Naive B cell (primary cell): Measurements from ENCODE around the gene ZNF76. TPM values are rescaled to one million over a fixed set of nuclear protein-coding genes. Genes with fewer than 3 reads are reported as not detected.

ENCODE experiments used
- ATAC-seq, 2 donors: fragments of 150-1000 bp; cut with Tn5 transposase; 2 replicates each; pipeline ENCODE4 v1.10.0; 2021; ENCODE audit warnings: low read depth in 2 of 2, mild to moderate bottlenecking in 2 of 2, moderate library complexity in 2 of 2
- DNase-seq: peaks from one replicate; pipeline ENCODE4 v3.0.0; 2022
- H3K27ac Mint-ChIP-seq, 6 donors: one replicate each; pipeline ENCODE4 v1.8.0; 2020 to 2022; ENCODE audit warnings: mild to moderate bottlenecking in 6 of 6, mixed read lengths in 6 of 6, moderate library complexity in 5 of 6, inconsistent platforms in 2 of 6
- H3K27me3 Mint-ChIP-seq, 3 donors: one replicate each; pipeline ENCODE4 v1.8.0; 2021 to 2022; ENCODE audit warnings: mixed read lengths in 3 of 3, mild to moderate bottlenecking in 1 of 3
- H3K36me3 Mint-ChIP-seq, 2 donors: one replicate each; pipeline ENCODE4 v1.8.0; 2020 to 2022; ENCODE audit warnings: mixed read lengths in 2 of 2, inconsistent platforms in 1 of 2, mild to moderate bottlenecking in 1 of 2
- H3K4me1 Mint-ChIP-seq, 3 donors: one replicate each; pipeline ENCODE4 v1.8.0; 2020 to 2022; ENCODE audit warnings: mixed read lengths in 3 of 3, inconsistent platforms in 1 of 3, mild to moderate bottlenecking in 1 of 3, moderate library complexity in 1 of 3
- H3K4me3 Mint-ChIP-seq, 8 donors: one replicate each; pipeline ENCODE4 v1.8.0; 2020 to 2022; ENCODE audit warnings: mild to moderate bottlenecking in 8 of 8, mixed read lengths in 8 of 8, moderate library complexity in 8 of 8, inconsistent platforms in 2 of 8
- H3K9me3 Mint-ChIP-seq, 7 donors: one replicate each; pipeline ENCODE4 v1.8.0; 2020 to 2022; ENCODE audit warnings: mixed read lengths in 7 of 7, mild to moderate bottlenecking in 5 of 7, inconsistent platforms in 2 of 7, moderate library complexity in 1 of 7
- polyA plus RNA-seq, 6 donors: library from polyadenylated mRNA; unstranded; fragments of 300-500 nt; fragmentation: Illumina TruSeq; gene quantifications; one replicate each; pipeline ENCODE4 v1.2.3, GENCODE V29; 2021; ENCODE audit warnings: low read depth in 6 of 6

The ZNF76 gene
- polyA plus RNA-seq, result 10 to 100 TPM; 22.4 to 42.1 (median 29.8) TPM

DNA sequence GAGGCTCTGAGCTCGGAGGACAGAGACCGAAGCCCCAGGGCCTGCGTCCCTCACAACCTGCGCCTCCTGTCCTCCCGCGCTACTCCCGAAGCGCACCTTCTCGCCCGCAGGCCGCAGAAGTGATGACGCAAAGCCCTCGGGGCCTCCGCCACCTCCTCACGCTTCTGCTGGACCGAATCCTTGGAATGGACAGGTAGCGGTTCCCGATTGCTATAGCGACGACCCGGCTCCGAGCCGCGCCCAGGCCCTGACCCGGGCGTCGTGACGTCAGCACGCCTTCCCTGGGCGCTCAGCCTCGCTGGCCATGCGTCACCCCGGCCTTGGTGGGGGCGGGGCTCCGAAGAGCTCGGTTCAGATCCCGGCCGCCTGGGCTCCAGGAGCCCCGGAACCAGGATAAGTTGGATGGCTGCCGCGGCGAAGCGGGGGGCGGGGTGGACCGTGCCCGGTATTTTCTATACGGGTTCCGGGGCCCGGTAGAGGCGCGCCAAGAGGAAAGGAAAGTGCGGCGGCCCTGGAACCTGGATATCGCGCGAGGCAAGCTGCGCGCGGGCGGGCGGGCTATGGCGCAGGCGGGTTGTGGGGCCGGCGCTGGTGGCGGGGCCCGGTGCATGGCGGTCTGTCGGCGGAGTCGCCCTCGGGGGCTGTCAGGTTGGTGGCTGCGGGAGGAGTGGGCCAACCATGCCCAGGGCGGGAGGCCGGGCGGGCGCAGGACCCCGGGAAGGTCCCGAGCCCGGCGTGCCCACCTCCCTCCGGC, at the start of gene ZNF76:
TSS of gene ZNF76 (plus strand) at position 542 of the 754 bp plus-strand sequence. CDS start 21,417 bp downstream, outside the sequence.
- Mint-ChIP-seq H3K36me3 (no peaks in the 10 kb centered on the region), H3K27me3 (no peaks in the 10 kb centered on the region), H3K4me1 (peaks cover 38 to 52% (median 48%) of the 10 kb centered on the region in 3 donors), H3K27ac (peak within 1 kb of the TSS; percentile 97 to 100 (median 100)), H3K9me3 (no peaks in the 10 kb centered on the region), H3K4me3 (peak within 1 kb of the TSS; percentile 91 to 99 (median 98))
- DNase-seq (peak; percentile 95), ATAC-seq (peak; percentile 75 to 79)

GRCh38 chr6:35213298-35213791, 46.2 kb upstream of the ZNF76 start:
- DNase-seq, result no peak
- peaks cover 62 to 84% (median 84%) of the 10 kb centered on the region in 3 donors for H3K27me3 Mint-ChIP-seq

DNA sequence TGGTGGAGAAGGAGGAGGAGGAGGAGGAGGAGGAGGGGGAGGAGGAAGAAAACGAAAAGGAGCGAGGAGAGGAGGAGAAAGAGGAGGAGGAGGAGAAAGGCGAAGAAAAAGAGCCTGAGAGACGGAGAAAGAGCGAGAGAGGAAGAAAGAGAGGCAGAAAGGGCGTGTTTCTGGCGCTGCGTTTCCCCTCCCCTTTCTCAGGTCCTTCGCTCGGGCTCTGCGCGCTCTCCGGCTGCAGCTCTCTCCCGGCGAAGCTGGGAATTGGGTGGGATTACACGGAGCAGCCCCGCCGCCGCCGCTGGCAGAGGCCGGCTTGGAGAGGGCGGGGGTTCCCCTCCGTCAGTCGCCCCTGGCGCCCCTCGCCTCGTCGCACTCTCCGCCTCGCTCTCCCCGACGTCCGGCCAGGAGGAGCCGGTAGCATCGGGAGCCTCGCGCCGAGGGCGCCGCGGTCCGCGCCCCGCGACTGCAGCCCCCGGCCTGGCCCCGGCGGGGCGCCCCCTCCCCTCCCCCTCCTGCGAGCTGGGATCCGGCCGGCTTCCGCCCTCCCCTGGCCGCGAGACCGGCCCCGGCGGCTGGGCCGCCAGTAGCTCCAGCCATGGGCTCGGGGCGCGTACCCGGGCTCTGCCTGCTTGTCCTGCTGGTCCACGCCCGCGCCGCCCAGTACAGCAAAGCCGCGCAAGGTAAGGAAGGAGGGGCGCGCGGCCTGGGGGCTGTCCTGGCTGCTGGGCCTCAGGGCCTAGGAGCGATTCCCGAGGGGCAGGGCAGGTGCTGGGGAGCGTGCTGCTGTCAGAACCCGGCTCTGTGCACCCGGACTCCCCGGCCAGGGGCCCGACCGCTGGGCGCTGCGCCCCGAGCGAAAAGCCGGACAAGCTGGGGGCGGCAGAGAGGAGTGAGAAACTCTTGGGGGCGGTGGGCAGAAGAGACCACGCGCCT, 45.4 kb upstream of the ZNF76 start, which contains the start of gene SCUBE3:
TSS of gene SCUBE3 (plus strand) at position 133 of the 933 bp plus-strand sequence. CDS start at position 596, 463 bp downstream.
- Mint-ChIP-seq H3K4me1 (peaks cover 9% of the 10 kb centered on the region in 3 donors), H3K27ac (no peak within 1 kb of the TSS), H3K4me3 (peak within 1 kb of the TSS; percentile 71 to 91 (median 84)), H3K36me3 (no peaks in the 10 kb centered on the region), H3K9me3 (no peaks in the 10 kb centered on the region), H3K27me3 (peaks cover 57 to 84% (median 83%) of the 10 kb centered on the region in 3 donors)
- ATAC-seq (peak; percentile 49 to 53), DNase-seq (peak; percentile 12)

More at GRCh38 chr6:35213298-35213791, 46.2 kb upstream of the ZNF76 start:
- H3K9me3 Mint-ChIP-seq, result no peaks in the 10 kb centered on the region
- no peak overlapping the region for H3K27ac Mint-ChIP-seq
- ATAC-seq, result no peak
- H3K4me3 Mint-ChIP-seq, result peak overlapping the region; percentile 57 to 91 (median 79)
- no peaks in the 10 kb centered on the region for H3K36me3 Mint-ChIP-seq
- H3K4me1 Mint-ChIP-seq, result peaks cover 9 to 13% (median 9%) of the 10 kb centered on the region in 3 donors

DNA sequence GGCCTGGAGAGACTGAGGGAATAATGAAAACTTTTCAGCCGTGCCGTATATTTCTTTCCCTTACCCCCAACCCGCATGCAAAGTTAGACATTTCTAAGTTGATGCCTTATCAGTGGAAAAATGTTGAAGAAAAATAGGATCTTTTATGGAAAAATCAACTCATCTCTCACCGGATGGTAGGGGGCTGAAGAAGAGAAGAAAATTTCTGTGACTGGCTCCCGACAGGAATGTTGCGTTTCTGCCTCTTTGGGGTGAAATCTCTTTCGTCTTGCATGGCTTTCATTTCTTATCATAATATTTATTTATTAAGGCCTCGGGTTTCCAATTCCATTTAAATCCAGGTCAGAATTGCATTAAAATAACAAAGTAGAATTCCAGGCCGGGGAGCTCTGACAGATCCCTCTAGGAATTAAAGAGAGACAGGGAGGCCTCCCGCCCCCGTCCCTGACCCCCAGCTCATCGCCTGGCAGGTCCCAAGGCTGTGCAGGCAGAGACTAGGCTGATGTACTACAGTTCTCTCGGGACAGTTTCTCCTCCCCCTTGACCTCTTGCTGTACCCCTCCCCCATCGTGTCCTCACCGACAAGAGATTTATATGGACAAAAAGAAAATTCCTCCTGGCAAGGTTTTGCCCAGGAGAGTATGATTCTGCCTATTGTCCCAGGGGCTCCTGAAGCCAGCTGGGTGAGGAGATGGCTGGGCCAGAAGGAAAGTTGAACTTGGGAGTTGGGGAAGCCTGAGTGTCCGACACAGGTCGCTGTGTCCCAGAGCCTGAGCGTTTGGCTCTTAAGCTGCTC, 44.5 kb upstream of the ZNF76 start:
- ATAC-seq (no peak), DNase-seq (no peak)
- peak overlapping the region; percentile 5 to 82 (median 58) for H3K4me3 Mint-ChIP-seq
- peaks cover 8 to 9% (median 9%) of the 10 kb centered on the region in 3 donors for H3K4me1 Mint-ChIP-seq
- no peak overlapping the region for H3K27ac Mint-ChIP-seq
- peaks cover 58 to 88% (median 85%) of the 10 kb centered on the region in 3 donors for H3K27me3 Mint-ChIP-seq
- H3K9me3 Mint-ChIP-seq, result no peaks in the 10 kb centered on the region
- H3K36me3 Mint-ChIP-seq, result no peaks in the 10 kb centered on the region

DNA sequence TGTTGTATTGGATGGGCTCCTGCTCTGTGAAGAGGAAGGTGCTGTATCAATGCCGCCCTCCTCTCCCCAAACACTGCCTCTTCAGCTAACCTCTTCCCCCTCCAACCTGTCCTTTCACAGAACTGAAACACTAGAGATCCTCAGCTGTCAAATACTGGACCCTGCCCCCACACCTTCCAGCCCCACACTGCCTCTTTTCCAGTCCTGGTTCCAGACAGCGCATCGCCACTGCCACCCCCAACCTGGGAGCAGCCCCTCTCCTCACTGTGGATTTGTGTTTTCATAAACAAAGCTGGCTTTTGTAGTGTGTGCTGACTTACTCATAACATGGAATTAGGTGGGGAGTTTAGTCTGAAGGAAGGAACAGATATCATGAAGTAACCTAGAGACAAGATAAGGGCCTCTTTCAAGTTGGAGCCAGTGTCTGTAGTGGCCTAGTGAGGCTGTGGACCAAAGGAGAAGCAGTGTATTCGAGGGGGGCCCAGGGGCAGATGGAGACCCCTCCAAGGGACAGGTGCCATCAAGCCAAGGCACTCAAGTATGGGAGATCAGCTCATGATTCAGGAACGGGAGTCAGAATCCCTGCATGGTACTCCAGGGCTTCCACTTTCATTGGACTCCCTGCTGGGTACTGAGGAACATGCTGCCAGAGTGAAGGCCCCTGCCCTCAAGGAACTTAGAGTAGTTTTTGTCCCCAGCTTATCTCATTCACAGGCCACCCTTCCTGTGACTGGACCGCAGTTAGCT, 43.7 kb upstream of the ZNF76 start:
- no peak for DNase-seq
- ATAC-seq, result no peak
- no peak overlapping the region for H3K27ac Mint-ChIP-seq
- H3K4me3 Mint-ChIP-seq, result peak overlapping the region in 7 of 8 donors; percentile 2 to 71 (median 44)
- H3K9me3 Mint-ChIP-seq, result peaks cover 0 to 1% (median 0%) of the 10 kb centered on the region in 7 donors
- H3K36me3 Mint-ChIP-seq, result no peaks in the 10 kb centered on the region
- H3K27me3 Mint-ChIP-seq, result peaks cover 52 to 87% (median 84%) of the 10 kb centered on the region in 3 donors
- H3K4me1 Mint-ChIP-seq, result peaks cover 8 to 9% (median 9%) of the 10 kb centered on the region in 3 donors

GRCh38 chr6:35216412-35216732, 43.2 kb upstream of the ZNF76 start:
- H3K27me3 Mint-ChIP-seq, result peaks cover 47 to 83% (median 81%) of the 10 kb centered on the region in 3 donors
- no peak overlapping the region for H3K4me3 Mint-ChIP-seq
- peaks cover 0 to 2% (median 0%) of the 10 kb centered on the region in 7 donors for H3K9me3 Mint-ChIP-seq
- no peak for DNase-seq
- peaks cover 8 to 9% (median 9%) of the 10 kb centered on the region in 3 donors for H3K4me1 Mint-ChIP-seq
- H3K27ac Mint-ChIP-seq, result peak overlapping the region in 1 of 6 donors; percentile 68
- no peak for ATAC-seq
- no peaks in the 10 kb centered on the region for H3K36me3 Mint-ChIP-seq

GRCh38 chr6:35216851-35217811, 42.4 kb upstream of the ZNF76 start:
- Mint-ChIP-seq H3K36me3 (no peaks in the 10 kb centered on the region), H3K4me1 (peaks cover 8 to 9% (median 9%) of the 10 kb centered on the region in 3 donors), H3K27me3 (peaks cover 44 to 76% (median 74%) of the 10 kb centered on the region in 3 donors), H3K4me3 (no peak overlapping the region), H3K9me3 (peaks cover 0 to 2% (median 0%) of the 10 kb centered on the region in 7 donors), H3K27ac (peak overlapping the region in 1 of 6 donors; percentile 68)
- ATAC-seq (no peak), DNase-seq (no peak)

DNA sequence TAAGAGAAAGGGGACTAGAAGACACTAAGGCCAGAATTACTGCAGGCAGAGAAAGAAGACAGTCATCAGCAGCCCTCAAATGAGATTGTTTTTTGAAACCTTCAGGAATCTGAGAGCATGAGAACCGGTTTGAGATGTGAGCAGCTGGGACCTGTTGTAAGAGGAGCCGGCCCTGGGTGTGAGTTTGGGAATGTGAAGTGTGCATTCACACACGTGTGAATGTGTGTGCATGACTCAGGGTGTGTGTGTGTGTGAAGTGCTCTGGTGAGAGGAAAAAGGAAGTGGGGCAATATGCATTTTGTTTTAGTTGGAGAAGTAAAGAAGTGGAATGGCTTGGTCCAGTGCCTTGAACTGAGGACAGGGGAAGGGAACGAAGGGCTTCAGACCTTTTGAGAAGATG, 41.5 kb upstream of the ZNF76 start:
- no peak for ATAC-seq
- Mint-ChIP-seq H3K4me1 (peaks cover 5 to 7% (median 6%) of the 10 kb centered on the region in 3 donors), H3K27ac (no peak overlapping the region), H3K27me3 (peaks cover 35 to 67% (median 65%) of the 10 kb centered on the region in 3 donors), H3K9me3 (peaks cover 0 to 2% (median 0%) of the 10 kb centered on the region in 7 donors), H3K36me3 (no peaks in the 10 kb centered on the region), H3K4me3 (no peak overlapping the region)
- no peak for DNase-seq

GRCh38 chr6:35218456-35218855, 41.1 kb upstream of the ZNF76 start:
- no peak for ATAC-seq
- Mint-ChIP-seq H3K4me3 (no peak overlapping the region), H3K9me3 (peaks cover 0 to 2% (median 0%) of the 10 kb centered on the region in 7 donors), H3K27me3 (peaks cover 31 to 62% (median 60%) of the 10 kb centered on the region in 3 donors), H3K36me3 (no peaks in the 10 kb centered on the region), H3K4me1 (peaks cover under 1 to 4% (median 2%) of the 10 kb centered on the region in 3 donors), H3K27ac (no peak overlapping the region)
- no peak for DNase-seq

- Mint-ChIP-seq H3K27ac (no peak overlapping the region), H3K36me3 (no peaks in the 10 kb centered on the region), H3K27me3 (peaks cover 31 to 55% (median 54%) of the 10 kb centered on the region in 3 donors)
These were observed 39.7 kb upstream of the ZNF76 start for GRCh38 chr6:35219683-35220326.

GRCh38 chr6:35220711-35221110, 38.8 kb upstream of the ZNF76 start:
- Mint-ChIP-seq H3K27ac (no peak overlapping the region), H3K36me3 (no peaks in the 10 kb centered on the region), H3K27me3 (peaks cover 28 to 48% (median 45%) of the 10 kb centered on the region in 3 donors), H3K9me3 (peaks cover 0 to 2% (median 0%) of the 10 kb centered on the region in 7 donors), H3K4me1 (peaks cover 0 to 4% (median 0%) of the 10 kb centered on the region in 3 donors), H3K4me3 (no peak overlapping the region)
- DNase-seq, result no peak
- ATAC-seq, result no peak

More at GRCh38 chr6:35219683-35220326, 39.7 kb upstream of the ZNF76 start:
- peaks cover 0 to 2% (median 0%) of the 10 kb centered on the region in 7 donors for H3K9me3 Mint-ChIP-seq
- peaks cover 0 to 4% (median 0%) of the 10 kb centered on the region in 3 donors for H3K4me1 Mint-ChIP-seq
- ATAC-seq, result no peak
- no peak overlapping the region for H3K4me3 Mint-ChIP-seq
- DNase-seq, result no peak
